Measurements from ENCODE around the gene C1QTNF8. TPM values are rescaled to one million over a fixed set of nuclear protein-coding genes. Genes with fewer than 3 reads are reported as not detected.

The C1QTNF8 gene
- total and polyA plus RNA-seq, 11 donors: not detected

DNA sequence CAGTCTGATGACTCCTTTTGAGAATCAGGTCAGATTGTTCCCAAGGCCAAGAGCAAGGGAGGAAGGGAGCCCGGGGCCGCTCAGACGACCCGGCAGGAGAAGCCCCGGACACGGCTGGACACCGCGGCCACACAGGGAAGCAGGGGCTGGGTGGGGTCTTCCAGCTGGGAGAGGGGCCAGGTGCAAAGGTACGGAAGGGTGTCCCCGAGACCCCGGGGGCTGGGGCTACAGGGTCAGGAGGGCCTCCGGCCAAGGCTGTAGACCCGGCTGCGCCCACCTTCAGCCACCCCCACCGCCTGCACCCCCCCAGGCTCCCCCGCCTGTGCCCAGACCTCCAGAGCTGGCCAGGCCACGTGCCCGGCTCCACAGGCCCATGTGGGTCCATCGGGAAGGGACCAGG lies 21.9 kb upstream of the C1QTNF8 start:
- peaks cover 0 to 51% (median 11%) of the 10 kb centered on the region in 9 donors for H3K27me3 ChIP-seq
- no peak overlapping the region for H3K4me3 ChIP-seq
- no peak overlapping the region for H3K27ac ChIP-seq
- no peaks in the 10 kb centered on the region for H3K9me3 ChIP-seq
- no peaks in the 10 kb centered on the region for H3K4me1 ChIP-seq
- no peak for TF ChIP-seq POLR2A (IDR thresholded peaks at IDR 0.05)
- TF ChIP-seq, protein P1, sequence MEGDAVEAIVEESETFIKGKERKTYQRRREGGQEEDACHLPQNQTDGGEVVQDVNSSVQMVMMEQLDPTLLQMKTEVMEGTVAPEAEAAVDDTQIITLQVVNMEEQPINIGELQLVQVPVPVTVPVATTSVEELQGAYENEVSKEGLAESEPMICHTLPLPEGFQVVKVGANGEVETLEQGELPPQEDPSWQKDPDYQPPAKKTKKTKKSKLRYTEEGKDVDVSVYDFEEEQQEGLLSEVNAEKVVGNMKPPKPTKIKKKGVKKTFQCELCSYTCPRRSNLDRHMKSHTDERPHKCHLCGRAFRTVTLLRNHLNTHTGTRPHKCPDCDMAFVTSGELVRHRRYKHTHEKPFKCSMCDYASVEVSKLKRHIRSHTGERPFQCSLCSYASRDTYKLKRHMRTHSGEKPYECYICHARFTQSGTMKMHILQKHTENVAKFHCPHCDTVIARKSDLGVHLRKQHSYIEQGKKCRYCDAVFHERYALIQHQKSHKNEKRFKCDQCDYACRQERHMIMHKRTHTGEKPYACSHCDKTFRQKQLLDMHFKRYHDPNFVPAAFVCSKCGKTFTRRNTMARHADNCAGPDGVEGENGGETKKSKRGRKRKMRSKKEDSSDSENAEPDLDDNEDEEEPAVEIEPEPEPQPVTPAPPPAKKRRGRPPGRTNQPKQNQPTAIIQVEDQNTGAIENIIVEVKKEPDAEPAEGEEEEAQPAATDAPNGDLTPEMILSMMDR (IDR thresholded peaks at IDR 0.05): no peak
- H3K36me3 ChIP-seq: no peaks in the 10 kb centered on the region
- WGBS, 4 donors: 72 to 83% (median 76%) methylated on average over 12 to 19 of the region's 19 CpGs
- ATAC-seq: no peak
- no peak for DNase-seq
- intact Hi-C loops (cut with DNase I): loop anchor here in 1 of 10 donors (2.0 kb wide), 1 partner anchor 13 kb away; no protein-coding TSS in a partner anchor

GRCh38 chr16:1117176-1117900 lies 21.3 kb upstream of the C1QTNF8 start:
- Histone ChIP-seq H3K4me1 (no peaks in the 10 kb centered on the region), H3K27ac (no peak overlapping the region), H3K4me3 (no peak overlapping the region), H3K9me3 (no peaks in the 10 kb centered on the region), H3K36me3 (no peaks in the 10 kb centered on the region), H3K27me3 (peaks cover 0 to 51% (median 11%) of the 10 kb centered on the region in 9 donors)
- intact Hi-C loops (cut with DNase I): loop anchor here in 1 of 10 donors (2.0 kb wide), 1 partner anchor 13 kb away; no protein-coding TSS in a partner anchor
- 51 to 66% (median 56%) methylated on average over 26 to 34 of the region's 34 CpGs for WGBS, 4 donors
- DNase-seq (no peak), ATAC-seq (no peak)
- TF ChIP-seq POLR2A (IDR thresholded peaks at IDR 0.05): no peak
- TF ChIP-seq, protein P1 (IDR thresholded peaks at IDR 0.05): no peak

- Histone ChIP-seq H3K9me3 (no peaks in the 10 kb centered on the region), H3K4me3 (no peak overlapping the region), H3K27ac (no peak overlapping the region), H3K27me3 (peaks cover 0 to 57% (median 11%) of the 10 kb centered on the region in 9 donors), H3K4me1 (no peaks in the 10 kb centered on the region), H3K36me3 (no peaks in the 10 kb centered on the region)
- 56 to 76% (median 59%) methylated on average over 7 to 16 of the region's 16 CpGs for WGBS, 4 donors
- intact Hi-C loops (cut with DNase I): loop anchor here in 1 of 10 donors (2.0 kb wide), 1 partner anchor 14 kb away; no protein-coding TSS in a partner anchor
- no peak for DNase-seq
- no peak for ATAC-seq
- TF ChIP-seq POLR2A (IDR thresholded peaks at IDR 0.05): no peak
- TF ChIP-seq, protein P1 (IDR thresholded peaks at IDR 0.05): no peak
Observed at GRCh38 chr16:1116693-1117077, 20.6 kb upstream of the C1QTNF8 start.

- no peak for ATAC-seq
- 74 to 80% (median 74%) methylated on average over 15 of the region's 15 CpGs for WGBS, 4 donors
- H3K27me3 ChIP-seq: peaks cover 0 to 62% (median 6%) of the 10 kb centered on the region in 9 donors
Observed at GRCh38 chr16:1113889-1114526, 18.0 kb upstream of the C1QTNF8 start.

More at GRCh38 chr16:1113889-1114526, 18.0 kb upstream of the C1QTNF8 start:
- Histone ChIP-seq H3K4me1 (no peaks in the 10 kb centered on the region), H3K4me3 (no peak overlapping the region), H3K27ac (no peak overlapping the region), H3K36me3 (no peaks in the 10 kb centered on the region), H3K9me3 (no peaks in the 10 kb centered on the region)
- intact Hi-C loops (cut with DNase I): no loop called here
- TF ChIP-seq, protein P1 (IDR thresholded peaks at IDR 0.05): no peak
- TF ChIP-seq POLR2A (IDR thresholded peaks at IDR 0.05): no peak
- no peak for DNase-seq
